ENCODE results near the gene C1QTNF6.

The C1QTNF6 gene

DNA sequence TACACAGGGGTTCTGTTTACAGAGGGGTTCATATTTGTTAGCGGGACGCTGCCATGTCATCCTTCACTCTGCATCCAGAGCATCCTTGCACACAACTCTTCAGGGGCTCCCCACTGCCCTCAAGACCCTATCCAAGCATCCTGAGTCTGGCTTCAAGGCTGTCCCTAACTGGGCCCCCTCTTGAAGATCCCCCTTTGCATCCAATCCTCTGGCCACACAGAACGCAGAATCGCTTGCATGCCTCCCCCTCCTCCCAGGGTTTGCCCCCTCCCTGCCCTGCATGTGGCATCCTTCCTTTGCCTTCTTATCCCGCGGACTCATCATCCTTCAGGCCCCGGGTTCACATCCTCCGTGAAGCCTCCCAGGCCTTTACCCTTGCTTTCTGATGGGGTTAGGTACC lies 18.6 kb downstream of the C1QTNF6 start (continued):
- no peak for TF ChIP-seq ESRRG (CRISPR knock-in tag; IDR thresholded peaks at IDR 0.05)

DNA sequence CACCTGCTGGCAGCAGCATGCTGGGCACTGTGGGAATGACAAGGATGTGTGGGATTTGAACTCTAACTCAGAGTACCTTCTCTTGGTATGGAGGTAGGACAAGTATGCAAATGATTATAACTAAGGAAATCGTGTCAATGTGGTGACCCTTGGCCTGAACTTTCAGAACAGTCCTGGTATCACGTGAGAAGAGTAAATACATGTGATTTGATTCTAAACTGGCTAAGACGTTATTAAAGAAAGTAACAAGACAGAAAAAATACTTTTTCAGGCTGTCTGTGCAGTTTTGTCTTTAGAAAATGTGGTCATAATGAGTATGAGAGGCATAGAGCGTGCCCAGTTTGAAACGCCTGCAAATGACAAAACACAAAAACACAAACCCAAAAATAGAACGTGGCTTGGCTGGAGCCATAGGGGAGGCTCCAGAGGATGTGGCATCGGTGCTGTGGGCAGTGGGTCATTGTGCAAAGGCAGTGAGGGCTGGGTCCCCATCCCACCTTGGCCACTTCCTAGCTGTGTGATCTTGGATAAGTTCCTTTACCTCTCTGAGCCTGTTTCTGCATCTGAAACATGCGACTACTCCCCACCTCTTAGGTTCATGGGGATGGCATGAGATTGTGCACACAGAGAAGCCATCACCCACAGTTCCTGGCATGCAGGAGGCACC lies 19.9 kb downstream of the C1QTNF6 start:
- TF ChIP-seq CSDC2 (CRISPR knock-in tag; IDR thresholded peaks at IDR 0.05) (no peak), GLIS3 (CRISPR knock-in tag; IDR thresholded peaks at IDR 0.05) (no peak), TOX (CRISPR knock-in tag; IDR thresholded peaks at IDR 0.05; ENCODE audit: borderline replicate concordance) (no peak), ZNF70 (CRISPR knock-in tag; IDR thresholded peaks at IDR 0.05) (no peak), OSR1 (CRISPR knock-in tag; IDR thresholded peaks at IDR 0.05) (no peak), ARNTL (CRISPR knock-in tag; IDR thresholded peaks at IDR 0.05; ENCODE audit: borderline replicate concordance, low read depth) (no peak)
- TF ChIP-seq, protein P1, sequence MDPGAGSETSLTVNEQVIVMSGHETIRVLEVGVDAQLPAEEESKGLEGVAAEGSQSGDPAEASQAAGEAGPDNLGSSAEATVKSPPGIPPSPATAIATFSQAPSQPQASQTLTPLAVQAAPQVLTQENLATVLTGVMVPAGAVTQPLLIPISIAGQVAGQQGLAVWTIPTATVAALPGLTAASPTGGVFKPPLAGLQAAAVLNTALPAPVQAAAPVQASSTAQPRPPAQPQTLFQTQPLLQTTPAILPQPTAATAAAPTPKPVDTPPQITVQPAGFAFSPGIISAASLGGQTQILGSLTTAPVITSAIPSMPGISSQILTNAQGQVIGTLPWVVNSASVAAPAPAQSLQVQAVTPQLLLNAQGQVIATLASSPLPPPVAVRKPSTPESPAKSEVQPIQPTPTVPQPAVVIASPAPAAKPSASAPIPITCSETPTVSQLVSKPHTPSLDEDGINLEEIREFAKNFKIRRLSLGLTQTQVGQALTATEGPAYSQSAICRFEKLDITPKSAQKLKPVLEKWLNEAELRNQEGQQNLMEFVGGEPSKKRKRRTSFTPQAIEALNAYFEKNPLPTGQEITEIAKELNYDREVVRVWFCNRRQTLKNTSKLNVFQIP (CRISPR knock-in tag; IDR thresholded peaks at IDR 0.05; ENCODE audit: borderline replicate concordance, low read depth): no peak
- ATAC-seq: no peak

DNA sequence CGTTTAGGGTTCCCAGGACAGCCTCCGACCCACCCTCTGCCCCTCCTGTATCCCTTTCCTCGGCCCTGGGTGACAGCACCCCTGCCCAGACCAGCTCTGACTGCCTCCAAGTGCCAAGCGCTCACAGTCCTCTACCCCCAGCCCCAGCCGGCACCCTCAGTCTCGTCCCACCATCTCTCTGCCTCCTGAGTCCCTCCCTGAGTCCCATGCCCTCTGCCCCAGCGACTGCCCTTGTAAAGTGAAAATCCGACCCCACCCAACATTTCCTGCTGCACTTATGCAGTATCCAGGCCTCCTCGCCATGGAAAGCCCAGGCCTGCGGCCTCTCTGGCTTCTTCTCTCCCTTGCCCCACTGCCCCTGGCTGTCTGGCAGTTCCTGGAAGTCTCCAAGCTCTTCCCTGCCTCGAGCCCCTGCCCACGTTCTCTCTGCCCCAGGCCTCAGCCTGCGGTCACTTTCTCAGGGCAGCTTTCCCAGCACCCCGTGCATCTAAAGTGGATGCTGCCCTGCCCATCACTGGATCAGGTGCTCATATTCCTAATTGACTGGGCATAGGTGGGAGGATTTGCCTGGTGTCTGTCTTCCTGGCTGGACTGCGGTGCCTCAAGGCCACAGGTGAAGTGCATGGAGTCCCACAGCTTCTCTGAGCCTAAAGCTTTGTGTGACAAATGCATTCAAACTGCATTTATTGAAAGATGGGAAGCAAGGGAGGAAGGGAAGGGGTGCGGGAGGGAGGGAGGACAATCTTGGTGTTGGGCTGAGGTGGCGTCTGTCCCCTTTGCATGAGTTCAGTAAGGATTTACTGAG lies 20.7 kb downstream of the C1QTNF6 start:
- no peak for TF ChIP-seq ZNF8 (CRISPR knock-in tag; IDR thresholded peaks at IDR 0.05)
- TF ChIP-seq BACH2 (CRISPR knock-in tag; IDR thresholded peaks at IDR 0.05; ENCODE audit: borderline replicate concordance): no peak
- no peak for TF ChIP-seq ZNF70 (CRISPR knock-in tag; IDR thresholded peaks at IDR 0.05)
- TF ChIP-seq, protein P1 (CRISPR knock-in tag; IDR thresholded peaks at IDR 0.05; ENCODE audit: borderline replicate concordance, low read depth): no peak
- ATAC-seq: no peak

DNA sequence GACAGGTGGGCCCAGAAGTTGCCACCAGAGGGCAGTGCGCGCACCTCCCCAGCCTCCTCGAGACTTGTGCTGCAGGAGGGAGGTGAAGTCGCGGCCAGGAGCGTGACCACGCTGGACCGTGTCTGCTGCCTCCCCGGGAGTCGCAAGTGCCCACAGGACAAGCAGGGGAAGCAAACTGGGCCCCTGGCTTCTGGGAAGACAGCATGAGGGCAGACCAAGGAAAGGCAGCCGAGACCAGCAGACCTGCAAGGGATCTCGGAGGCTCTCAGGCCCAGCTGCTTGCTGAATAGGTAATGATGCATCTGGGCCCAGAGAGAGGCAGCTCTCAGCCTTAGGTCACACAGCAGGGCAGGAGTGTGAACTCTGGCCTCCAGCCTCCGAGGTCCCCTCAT lies 21.4 kb downstream of the C1QTNF6 start:
- peak; percentile 98 for ATAC-seq
- no peak for TF ChIP-seq ARNTL (CRISPR knock-in tag; IDR thresholded peaks at IDR 0.05; ENCODE audit: borderline replicate concordance, low read depth)
- TF ChIP-seq ZNF70 (CRISPR knock-in tag; IDR thresholded peaks at IDR 0.05): peak; percentile 67; the same call in 1 of the 2 replicates

DNA sequence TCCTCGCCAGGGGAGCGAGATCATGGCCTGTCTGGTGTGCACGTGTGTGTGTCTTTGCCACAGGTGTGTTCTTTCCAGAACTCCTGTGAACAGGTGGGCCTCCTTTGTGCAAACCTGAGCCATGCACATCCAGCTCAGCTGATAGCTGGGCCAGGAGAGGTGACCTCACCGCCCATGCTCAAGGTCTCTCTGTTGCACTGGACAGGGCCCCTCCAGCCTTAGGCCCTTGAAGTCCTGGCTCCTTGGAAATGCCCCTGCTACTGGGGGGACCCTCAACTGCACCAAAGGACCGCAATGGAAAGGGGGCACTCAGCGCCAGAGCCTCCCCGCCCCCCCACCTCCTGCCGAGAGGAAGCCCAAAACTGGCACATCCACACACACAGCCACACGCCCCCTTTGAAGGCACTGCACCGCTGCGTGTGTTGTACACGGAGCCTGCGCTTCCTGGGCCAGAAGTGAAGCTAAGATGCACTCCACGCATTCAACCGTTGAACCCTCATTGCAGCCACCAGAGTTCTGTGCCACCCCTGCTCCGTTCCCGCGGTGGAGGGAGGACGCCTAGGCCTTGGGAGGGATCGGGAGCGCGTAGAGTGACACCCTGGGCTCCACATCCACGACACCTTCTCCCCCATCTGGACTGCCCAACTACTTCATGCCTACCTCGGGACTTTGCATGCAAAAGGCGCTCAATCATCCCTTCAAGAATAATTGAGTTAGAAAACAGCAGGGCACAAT lies 21.9 kb downstream of the C1QTNF6 start:
- peak; percentile 19; the same call in 2 of the 3 replicates for ATAC-seq
- TF ChIP-seq ZFP30 (CRISPR knock-in tag; IDR thresholded peaks at IDR 0.05): no peak
- TF ChIP-seq ZC3H10 (CRISPR knock-in tag; IDR thresholded peaks at IDR 0.05): no peak
- no peak for TF ChIP-seq ARNTL (CRISPR knock-in tag; IDR thresholded peaks at IDR 0.05; ENCODE audit: borderline replicate concordance, low read depth)
- no peak for TF ChIP-seq ESRRG (CRISPR knock-in tag; IDR thresholded peaks at IDR 0.05)
- no peak for TF ChIP-seq SNAI2 (CRISPR knock-in tag; IDR thresholded peaks at IDR 0.05)
- TF ChIP-seq ISL1 (CRISPR knock-in tag; IDR thresholded peaks at IDR 0.05): no peak

DNA sequence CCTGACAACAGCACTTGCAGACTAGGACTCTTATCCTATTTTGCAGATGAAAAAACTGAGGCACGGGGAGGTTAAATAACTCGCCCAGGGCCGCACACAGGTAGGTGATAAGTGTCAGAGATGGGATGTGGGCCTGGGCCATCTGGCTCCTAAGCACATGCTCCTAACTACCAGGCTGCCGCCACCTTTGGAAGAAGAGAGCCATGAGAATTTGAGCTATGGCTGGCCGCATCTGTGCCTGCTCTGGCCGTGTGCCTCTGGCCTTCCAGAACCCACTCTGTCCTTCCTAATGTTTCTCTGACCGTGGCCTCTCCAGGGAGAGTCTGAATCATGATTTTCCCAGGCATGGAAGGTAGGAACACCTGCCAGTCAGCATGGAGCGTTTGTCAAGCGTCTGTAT lies 23.0 kb downstream of the C1QTNF6 start:
- ATAC-seq: no peak
- TF ChIP-seq TCF4 (CRISPR knock-in tag; IDR thresholded peaks at IDR 0.05; ENCODE audit: borderline replicate concordance): no peak

DNA sequence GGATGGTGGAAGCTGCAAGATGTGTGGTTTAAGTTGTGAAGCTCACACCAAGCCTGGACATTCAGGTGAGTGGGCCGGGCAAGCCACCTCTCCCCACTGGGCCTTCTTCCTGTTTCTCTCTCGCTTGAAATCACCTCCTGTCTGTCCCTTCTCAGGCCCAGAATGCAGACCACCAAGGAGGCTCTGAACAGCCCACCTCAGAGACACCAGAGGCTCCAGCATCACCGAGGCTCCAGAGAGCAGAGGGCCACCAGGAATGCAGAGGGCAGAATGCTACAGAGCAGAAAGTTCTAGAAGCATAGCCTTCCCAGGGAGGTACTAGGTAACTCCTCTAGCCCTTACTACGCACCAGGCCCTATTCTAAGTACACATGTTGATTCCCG lies 23.6 kb downstream of the C1QTNF6 start:
- no peak for ATAC-seq
- no peak for TF ChIP-seq ARNTL (CRISPR knock-in tag; IDR thresholded peaks at IDR 0.05; ENCODE audit: borderline replicate concordance, low read depth)
- TF ChIP-seq, protein P2, sequence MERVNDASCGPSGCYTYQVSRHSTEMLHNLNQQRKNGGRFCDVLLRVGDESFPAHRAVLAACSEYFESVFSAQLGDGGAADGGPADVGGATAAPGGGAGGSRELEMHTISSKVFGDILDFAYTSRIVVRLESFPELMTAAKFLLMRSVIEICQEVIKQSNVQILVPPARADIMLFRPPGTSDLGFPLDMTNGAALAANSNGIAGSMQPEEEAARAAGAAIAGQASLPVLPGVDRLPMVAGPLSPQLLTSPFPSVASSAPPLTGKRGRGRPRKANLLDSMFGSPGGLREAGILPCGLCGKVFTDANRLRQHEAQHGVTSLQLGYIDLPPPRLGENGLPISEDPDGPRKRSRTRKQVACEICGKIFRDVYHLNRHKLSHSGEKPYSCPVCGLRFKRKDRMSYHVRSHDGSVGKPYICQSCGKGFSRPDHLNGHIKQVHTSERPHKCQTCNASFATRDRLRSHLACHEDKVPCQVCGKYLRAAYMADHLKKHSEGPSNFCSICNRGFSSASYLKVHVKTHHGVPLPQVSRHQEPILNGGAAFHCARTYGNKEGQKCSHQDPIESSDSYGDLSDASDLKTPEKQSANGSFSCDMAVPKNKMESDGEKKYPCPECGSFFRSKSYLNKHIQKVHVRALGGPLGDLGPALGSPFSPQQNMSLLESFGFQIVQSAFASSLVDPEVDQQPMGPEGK (CRISPR knock-in tag; IDR thresholded peaks at IDR 0.05; ENCODE audit: borderline replicate concordance): no peak
- TF ChIP-seq ISL1 (CRISPR knock-in tag; IDR thresholded peaks at IDR 0.05): no peak
- TF ChIP-seq, protein P3, sequence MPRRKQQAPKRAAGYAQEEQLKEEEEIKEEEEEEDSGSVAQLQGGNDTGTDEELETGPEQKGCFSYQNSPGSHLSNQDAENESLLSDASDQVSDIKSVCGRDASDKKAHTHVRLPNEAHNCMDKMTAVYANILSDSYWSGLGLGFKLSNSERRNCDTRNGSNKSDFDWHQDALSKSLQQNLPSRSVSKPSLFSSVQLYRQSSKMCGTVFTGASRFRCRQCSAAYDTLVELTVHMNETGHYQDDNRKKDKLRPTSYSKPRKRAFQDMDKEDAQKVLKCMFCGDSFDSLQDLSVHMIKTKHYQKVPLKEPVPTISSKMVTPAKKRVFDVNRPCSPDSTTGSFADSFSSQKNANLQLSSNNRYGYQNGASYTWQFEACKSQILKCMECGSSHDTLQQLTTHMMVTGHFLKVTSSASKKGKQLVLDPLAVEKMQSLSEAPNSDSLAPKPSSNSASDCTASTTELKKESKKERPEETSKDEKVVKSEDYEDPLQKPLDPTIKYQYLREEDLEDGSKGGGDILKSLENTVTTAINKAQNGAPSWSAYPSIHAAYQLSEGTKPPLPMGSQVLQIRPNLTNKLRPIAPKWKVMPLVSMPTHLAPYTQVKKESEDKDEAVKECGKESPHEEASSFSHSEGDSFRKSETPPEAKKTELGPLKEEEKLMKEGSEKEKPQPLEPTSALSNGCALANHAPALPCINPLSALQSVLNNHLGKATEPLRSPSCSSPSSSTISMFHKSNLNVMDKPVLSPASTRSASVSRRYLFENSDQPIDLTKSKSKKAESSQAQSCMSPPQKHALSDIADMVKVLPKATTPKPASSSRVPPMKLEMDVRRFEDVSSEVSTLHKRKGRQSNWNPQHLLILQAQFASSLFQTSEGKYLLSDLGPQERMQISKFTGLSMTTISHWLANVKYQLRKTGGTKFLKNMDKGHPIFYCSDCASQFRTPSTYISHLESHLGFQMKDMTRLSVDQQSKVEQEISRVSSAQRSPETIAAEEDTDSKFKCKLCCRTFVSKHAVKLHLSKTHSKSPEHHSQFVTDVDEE (CRISPR knock-in tag; IDR thresholded peaks at IDR 0.05): no peak
- no peak for TF ChIP-seq ZFP30 (CRISPR knock-in tag; IDR thresholded peaks at IDR 0.05)
- no peak for TF ChIP-seq RARB (CRISPR knock-in tag; IDR thresholded peaks at IDR 0.05)
- TF ChIP-seq, protein P4, sequence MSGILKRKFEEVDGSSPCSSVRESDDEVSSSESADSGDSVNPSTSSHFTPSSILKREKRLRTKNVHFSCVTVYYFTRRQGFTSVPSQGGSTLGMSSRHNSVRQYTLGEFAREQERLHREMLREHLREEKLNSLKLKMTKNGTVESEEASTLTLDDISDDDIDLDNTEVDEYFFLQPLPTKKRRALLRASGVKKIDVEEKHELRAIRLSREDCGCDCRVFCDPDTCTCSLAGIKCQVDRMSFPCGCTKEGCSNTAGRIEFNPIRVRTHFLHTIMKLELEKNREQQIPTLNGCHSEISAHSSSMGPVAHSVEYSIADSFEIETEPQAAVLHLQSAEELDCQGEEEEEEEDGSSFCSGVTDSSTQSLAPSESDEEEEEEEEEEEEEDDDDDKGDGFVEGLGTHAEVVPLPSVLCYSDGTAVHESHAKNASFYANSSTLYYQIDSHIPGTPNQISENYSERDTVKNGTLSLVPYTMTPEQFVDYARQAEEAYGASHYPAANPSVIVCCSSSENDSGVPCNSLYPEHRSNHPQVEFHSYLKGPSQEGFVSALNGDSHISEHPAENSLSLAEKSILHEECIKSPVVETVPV (CRISPR knock-in tag; IDR thresholded peaks at IDR 0.05): no peak
- no peak for TF ChIP-seq CSDC2 (CRISPR knock-in tag; IDR thresholded peaks at IDR 0.05)
- TF ChIP-seq OSR1 (CRISPR knock-in tag; IDR thresholded peaks at IDR 0.05): no peak
- no peak for TF ChIP-seq ZC3H10 (CRISPR knock-in tag; IDR thresholded peaks at IDR 0.05)
